Measurements from ENCODE around the gene RPS6KA5.

- TF ChIP-seq CSRNP3 (CRISPR knock-in tag; IDR thresholded peaks at IDR 0.05) (no peak), OSR1 (CRISPR knock-in tag; IDR thresholded peaks at IDR 0.05) (no peak), ZC3H10 (CRISPR knock-in tag; IDR thresholded peaks at IDR 0.05) (no peak), PPARA (CRISPR knock-in tag; IDR thresholded peaks at IDR 0.05; ENCODE audit: borderline replicate concordance) (no peak), BACH2 (CRISPR knock-in tag; IDR thresholded peaks at IDR 0.05; ENCODE audit: borderline replicate concordance) (no peak), GLIS3 (CRISPR knock-in tag; IDR thresholded peaks at IDR 0.05) (no peak)
Observed at GRCh38 chr14:90858511-90858910, 201.9 kb downstream of the RPS6KA5 start.
